IMR-90 (cell line): ENCODE measurements around the gene CDH1. TPM values are rescaled to one million over a fixed set of nuclear protein-coding genes. Genes with fewer than 3 reads are reported as not detected.

Experiments
- ATAC-seq: fragments of 200-7000 bp; cut with Tn5 transposase; 2 replicates; pipeline ENCODE4 v1.9.1; 2020; ENCODE audit warnings: low read depth, mild to moderate bottlenecking, moderate library complexity
- BruUV-seq: library from RNA; stranded (reverse); fragments of 400-500 nt; replicated peaks from 2 replicates; lab custom pipeline; 2021; lab: Mats Ljungman, UMichigan
- CTCF ChIA-PET: fragments of 300-600 bp; formaldehyde crosslinking; extraction: SDS; loops from one replicate; lab custom pipeline; 2021; ENCODE audit warnings: antibody characterized with exemption; lab: Yijun Ruan, JAX
- POLR2A ChIA-PET: fragments of 300-600 bp; sonication (Branson Sonifier 250); formaldehyde crosslinking; loops from one replicate; lab custom pipeline; 2022; ENCODE audit warnings: antibody characterized with exemption; ENCODE audit not compliant: unreplicated experiment; lab: Charles Lee
- DNase-seq: peaks from one replicate; pipeline ENCODE4 v3.0.0; 2013
- H2AFZ ChIP-seq: replicated peaks from 2 replicates; pipeline ENCODE3; 2013; ENCODE audit warnings: low read length, mild to moderate bottlenecking; ENCODE audit not compliant: poor library complexity
- H2AK5ac ChIP-seq: 2 replicates; pipeline ENCODE4 v1.6.1; 2013; ENCODE audit warnings: low read depth, low read length, inconsistent platforms
- H2AK9ac ChIP-seq: replicated peaks from 2 replicates; pipeline ENCODE3; 2013; ENCODE audit warnings: mild to moderate bottlenecking, low read depth, low read length, moderate library complexity; ENCODE audit not compliant: poor library complexity
- H2BK120ac ChIP-seq: 2 replicates; pipeline ENCODE4 v1.6.1; 2013; ENCODE audit warnings: low read depth, low read length, inconsistent platforms
- H2BK15ac ChIP-seq: 3 replicates; pipeline ENCODE4 v1.6.1; 2013; ENCODE audit warnings: low read depth, low read length, inconsistent platforms
- H2BK20ac ChIP-seq: 2 replicates; pipeline ENCODE4 v1.6.1; 2013; ENCODE audit warnings: low read depth, mild to moderate bottlenecking, inconsistent platforms, low read length, moderate library complexity
- H2BK5ac ChIP-seq: 2 replicates; pipeline ENCODE4 v1.6.1; 2013; ENCODE audit warnings: mild to moderate bottlenecking, low read depth, low read length, inconsistent platforms; ENCODE audit not compliant: poor library complexity, severe bottlenecking
- H3K14ac ChIP-seq: replicated peaks from 2 replicates; pipeline ENCODE4 v1.6.1; 2013; ENCODE audit warnings: low read depth, low read length, inconsistent platforms
- H3K18ac ChIP-seq: 2 replicates; pipeline ENCODE4 v1.6.1; 2013; ENCODE audit warnings: low read depth, low read length, control low read depth
- H3K23ac ChIP-seq: 2 replicates; pipeline ENCODE4 v1.6.1; 2013; ENCODE audit warnings: low read depth, low read length, inconsistent platforms
- H3K27ac ChIP-seq: 2 replicates; pipeline ENCODE4 v1.5.1; 2013; ENCODE audit warnings: mild to moderate bottlenecking, control low read depth, low read length; ENCODE audit not compliant: insufficient read depth
- H3K27me3 ChIP-seq: 2 replicates; pipeline ENCODE4 v1.6.1; 2013; ENCODE audit warnings: low read length; ENCODE audit not compliant: control insufficient read depth, insufficient read depth
- H3K36me3 ChIP-seq: 2 replicates; pipeline ENCODE4 v1.6.1; 2013; ENCODE audit warnings: low read length, mixed read lengths; ENCODE audit not compliant: control insufficient read depth, insufficient read depth
- H3K4ac ChIP-seq: 2 replicates; pipeline ENCODE4 v1.6.1; 2013; ENCODE audit warnings: low read depth, low read length, inconsistent platforms
- H3K4me1 ChIP-seq: 2 replicates; pipeline ENCODE4 v1.6.1; 2013; ENCODE audit warnings: low read length, mixed read lengths; ENCODE audit not compliant: control insufficient read depth, insufficient read depth
- H3K4me2 ChIP-seq: 2 replicates; pipeline ENCODE4 v1.6.1; 2013; ENCODE audit warnings: low read depth, mild to moderate bottlenecking, control low read depth, low read length, moderate library complexity
- H3K4me3 ChIP-seq: 2 replicates; pipeline ENCODE4 v1.5.1; 2013; ENCODE audit warnings: low read depth, mild to moderate bottlenecking, control low read depth, low read length, moderate library complexity; ENCODE audit not compliant: insufficient read depth
- H3K56ac ChIP-seq: 2 replicates; pipeline ENCODE4 v1.6.1; 2013; ENCODE audit warnings: low read length, inconsistent platforms; ENCODE audit not compliant: insufficient read depth; ENCODE audit errors: extremely low read depth
- H3K79me1 ChIP-seq, 2 experiments: 2 replicates each; pipeline ENCODE4 v1.6.1; 2013; ENCODE audit warnings: low read length in 2 of 2, inconsistent platforms in 1 of 2, low read depth in 1 of 2
- H3K9ac ChIP-seq: 2 replicates; pipeline ENCODE4 v1.6.1; 2013; ENCODE audit warnings: low read depth, low read length, control low read depth
- H3K9me1 ChIP-seq: 2 replicates; pipeline ENCODE4 v1.6.1; 2013; ENCODE audit warnings: low read length, inconsistent platforms; ENCODE audit not compliant: insufficient read depth
- H3K9me3 ChIP-seq: 2 replicates; pipeline ENCODE4 v1.6.1; 2013; ENCODE audit warnings: low read length; ENCODE audit not compliant: control insufficient read depth, insufficient read depth
- H4K20me1 ChIP-seq: 2 replicates; pipeline ENCODE4 v1.6.1; 2013; ENCODE audit warnings: low read length, inconsistent platforms; ENCODE audit not compliant: insufficient read depth
- H4K5ac ChIP-seq: 2 replicates; pipeline ENCODE4 v1.6.1; 2013; ENCODE audit warnings: mild to moderate bottlenecking, low read depth, low read length, control low read depth
- H4K8ac ChIP-seq, 2 experiments: 2 replicates each; pipeline ENCODE4 v1.6.1; 2013; ENCODE audit warnings: low read depth in 2 of 2, low read length in 2 of 2, control low read depth in 1 of 2, inconsistent platforms in 1 of 2
- H4K91ac ChIP-seq: 2 replicates; pipeline ENCODE4 v1.6.1; 2013; ENCODE audit warnings: low read depth, low read length, inconsistent platforms; ENCODE audit not compliant: insufficient read depth
- CEBPB ChIP-seq: IDR thresholded peaks from 2 replicates; pipeline ENCODE4 v1.6.1; 2012; ENCODE audit warnings: low read depth, low read length, improper control_type of control experiment
- MAFK ChIP-seq: IDR thresholded peaks from 2 replicates; pipeline ENCODE4 v1.6.1; 2012; ENCODE audit warnings: low read depth, low read length, improper control_type of control experiment
- MAZ ChIP-seq: IDR thresholded peaks from 2 replicates; pipeline ENCODE4 v1.6.1; 2012; ENCODE audit warnings: low read depth, mild to moderate bottlenecking, low read length, improper control_type of control experiment, moderate library complexity, borderline replicate concordance
- MXI1 ChIP-seq: IDR thresholded peaks from 2 replicates; pipeline ENCODE4 v1.6.1; 2012; ENCODE audit warnings: low read depth, mild to moderate bottlenecking, low read length, moderate library complexity, borderline replicate concordance
- POLR2A ChIP-seq: IDR thresholded peaks from 2 replicates; pipeline ENCODE4 v1.6.1; 2012; ENCODE audit warnings: mild to moderate bottlenecking, low read depth, low read length
- RCOR1 ChIP-seq: IDR thresholded peaks from 2 replicates; pipeline ENCODE4 v1.6.1; 2012; ENCODE audit warnings: mild to moderate bottlenecking, low read length, improper control_type of control experiment; ENCODE audit not compliant: insufficient replicate concordance
- RFX5 ChIP-seq: IDR thresholded peaks from 2 replicates; pipeline ENCODE4 v1.8.0; 2012; ENCODE audit warnings: low read depth, mild to moderate bottlenecking, low read length, moderate library complexity
- WGBS, 2 experiments: methylation state at CpG; one replicate each; pipeline versions ENCODE4 v1.1.5 to v1.1.7; 2013; ENCODE audit warnings: missing lambda C conversion rate in 2 of 2; ENCODE audit not compliant: insufficient read length in 1 of 2; ENCODE audit errors: extremely low coverage in 2 of 2; 5-methylcytosine and 5-hydroxymethylcytosine counted together
- dilution Hi-C: fragments of 300-500 bp; cut with HindIII; formaldehyde crosslinking; loops from one replicate; pipeline ENCODE4 v1.14.3; 2018; ENCODE audit warnings: low sequenced_read_pairs; ENCODE audit not compliant: unreplicated experiment
- in situ Hi-C: fragments of 300-500 bp; cut with MboI; formaldehyde crosslinking; loops from 3 replicates; pipeline ENCODE4 v1.14.3; 2019; ENCODE audit warnings: low sequenced_read_pairs, inconsistent platforms, mixed read lengths
- intact Hi-C: fragments of 100-400 bp; cut with micrococcal nuclease; formaldehyde crosslinking; loops from 2 replicates; pipeline ENCODE4 v1.10.0; 2022
- microRNA-seq, 2 experiments: library from miRNA; stranded (forward) in 1 of 2; unstranded in 1 of 2; fragments of 10-50 nt in 1 of 2; fragments of <30 nt in 1 of 2; gene quantifications in 1 of 2; microRNA quantifications in 1 of 2; one replicate each; pipeline versions ENCODE3 to v1.1.0; 2013 to 2020; ENCODE audit not compliant: insufficient read depth in 1 of 2, insufficient read length in 1 of 2, unreplicated experiment in 1 of 2
- polyA plus RNA-seq, 3 experiments: library from polyadenylated mRNA; depleted of rRNA; stranded (reverse); fragments of >200 nt; gene quantifications; 2 replicates each; pipeline ENCODE4 v1.2.3, GENCODE V29; 2012; ENCODE audit warnings: low replicate concordance in 1 of 3
- small RNA-seq, 5 experiments: library from RNA; depleted of rRNA; stranded (forward); fragments of <200 nt; gene quantifications; one replicate each; pipeline ENCODE3, GENCODE V24; 2012
- total RNA-seq: library from RNA; depleted of rRNA; stranded (reverse); fragments of >200 nt; gene quantifications from 2 replicates; pipeline ENCODE4 v1.2.3, GENCODE V29; 2012; rRNA removed
- TF ChIP-seq, protein P1 (sequence below): fragments of 150-350 bp; IDR thresholded peaks from 2 replicates; pipeline ENCODE4 v1.6.1; 2017; ENCODE audit warnings: mild to moderate bottlenecking, antibody characterized with exemption, low read length, low read depth

Gene CDH1
- total and polyA plus RNA-seq, 2 of the 4 experiments (the other 2 are of a cell fraction) = under 0.01 TPM; not detected in 1

DNA sequence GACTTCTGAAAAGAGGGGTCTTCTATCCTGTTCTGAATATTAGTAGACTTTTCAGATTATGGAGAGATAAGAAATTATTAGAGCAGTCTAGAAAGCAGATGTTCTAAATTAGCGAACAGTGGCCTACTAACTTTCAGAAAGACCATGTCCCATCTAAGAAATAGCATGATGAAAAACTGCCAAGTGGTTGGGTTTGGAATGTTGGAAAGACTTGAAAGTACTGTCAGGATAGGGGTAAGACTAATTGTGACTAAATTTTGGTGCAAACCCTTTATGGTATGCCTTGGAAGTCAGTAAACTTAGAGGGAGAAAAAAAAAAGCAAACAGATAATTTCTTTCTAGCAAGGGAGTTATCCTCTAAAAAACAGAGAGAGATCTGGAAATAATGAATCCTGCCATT lies 147.3 kb downstream of the CDH1 start:
- no peak overlapping the region for H3K4me2 ChIP-seq
- TF ChIP-seq MXI1 = no peak
- no peak for TF ChIP-seq MAFK
- no peak for TF ChIP-seq POLR2A
- TF ChIP-seq MAZ = no peak
- no peak for TF ChIP-seq RFX5
- TF ChIP-seq, protein P1, sequence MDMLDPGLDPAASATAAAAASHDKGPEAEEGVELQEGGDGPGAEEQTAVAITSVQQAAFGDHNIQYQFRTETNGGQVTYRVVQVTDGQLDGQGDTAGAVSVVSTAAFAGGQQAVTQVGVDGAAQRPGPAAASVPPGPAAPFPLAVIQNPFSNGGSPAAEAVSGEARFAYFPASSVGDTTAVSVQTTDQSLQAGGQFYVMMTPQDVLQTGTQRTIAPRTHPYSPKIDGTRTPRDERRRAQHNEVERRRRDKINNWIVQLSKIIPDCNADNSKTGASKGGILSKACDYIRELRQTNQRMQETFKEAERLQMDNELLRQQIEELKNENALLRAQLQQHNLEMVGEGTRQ = no peak
- no peak for TF ChIP-seq CEBPB
- TF ChIP-seq RCOR1 = no peak
- in situ Hi-C loops = no loop called here

More for the DNA sequence above, 147.3 kb downstream of the CDH1 start:
- Histone ChIP-seq H4K8ac (no peak overlapping the region), H3K9ac (no peak overlapping the region), H2BK120ac (no peak overlapping the region), H3K18ac (no peak overlapping the region), H3K4me3 (no peak overlapping the region), H4K5ac (no peak overlapping the region), H2AK5ac (no peak overlapping the region), H3K27me3 (no peaks in the 10 kb centered on the region), H3K4ac (no peak overlapping the region), H3K9me3 (no peaks in the 10 kb centered on the region), H2AFZ (no peak overlapping the region), H3K4me1 (0 out of 2 replicates have a peak, but pooled peaks cover 2% of the 10 kb centered on the region), H3K36me3 (no peaks in the 10 kb centered on the region), H4K20me1 (no peaks in the 10 kb centered on the region), H3K56ac (no peak overlapping the region), H2BK5ac (no peak overlapping the region), H3K23ac (no peak overlapping the region), H4K91ac (no peak overlapping the region), H2BK20ac (no peak overlapping the region), H3K14ac (no peak overlapping the region), H3K9me1 (no peaks in the 10 kb centered on the region), H3K27ac (no peak overlapping the region), H2BK15ac (no peak overlapping the region), H2AK9ac (no peak overlapping the region), H3K79me1 (no peaks in the 10 kb centered on the region)
- intact Hi-C loops (no loop called here), dilution Hi-C loops (no loop called here)
- ChIA-PET POLR2A (no interaction called here), CTCF (interaction anchor here (0.8 kb wide), 1 partner anchor 19 kb away, joined by 3 read pairs; no protein-coding TSS in a partner anchor)
- WGBS, 2 experiments = no CpG with 5 or more reads among the region's 1 CpG
- ATAC-seq = no peak
- BruUV-seq = no TSS peak
- DNase-seq = no peak

Small RNA genes lying within 50 kb of the gene (microRNA-seq; reads per million reads assigned to microRNA genes)
- gene RNA5SP429 (ENCODE audit: insufficient read depth, insufficient read length) = not detected

Small RNA genes lying within 50 kb of the gene (small RNA-seq; reads per million reads assigned to genes)
- 0 to 2.2 (median 0) reads per million in 5 experiments for gene RNA5SP429

Other genes with a start within 250 kb of the CDH1 start
- 17.2 and 22.6 TPM in 2 replicates for gene ZFP90, start 198.0 kb upstream of the CDH1 start, total RNA-seq
- gene ZFP90, start 198.0 kb upstream of the CDH1 start, polyA plus RNA-seq (2012; rRNA removed) = 7.3 and 7.6 TPM in 2 replicates
- gene CDH3, start 92.0 kb upstream of the CDH1 start, total RNA-seq = not detected in 2 replicates
- not detected in 2 replicates for gene CDH3, start 92.0 kb upstream of the CDH1 start, polyA plus RNA-seq (2012; rRNA removed)
- gene TANGO6, start 106.2 kb downstream of the CDH1 start, total RNA-seq = 19.7 and 22.4 TPM in 2 replicates
- 5.7 and 6.7 TPM in 2 replicates for gene TANGO6, start 106.2 kb downstream of the CDH1 start, polyA plus RNA-seq (2012; rRNA removed)